ENCODE results near the gene EPB41L1.

EPB41L1 gene

DNA sequence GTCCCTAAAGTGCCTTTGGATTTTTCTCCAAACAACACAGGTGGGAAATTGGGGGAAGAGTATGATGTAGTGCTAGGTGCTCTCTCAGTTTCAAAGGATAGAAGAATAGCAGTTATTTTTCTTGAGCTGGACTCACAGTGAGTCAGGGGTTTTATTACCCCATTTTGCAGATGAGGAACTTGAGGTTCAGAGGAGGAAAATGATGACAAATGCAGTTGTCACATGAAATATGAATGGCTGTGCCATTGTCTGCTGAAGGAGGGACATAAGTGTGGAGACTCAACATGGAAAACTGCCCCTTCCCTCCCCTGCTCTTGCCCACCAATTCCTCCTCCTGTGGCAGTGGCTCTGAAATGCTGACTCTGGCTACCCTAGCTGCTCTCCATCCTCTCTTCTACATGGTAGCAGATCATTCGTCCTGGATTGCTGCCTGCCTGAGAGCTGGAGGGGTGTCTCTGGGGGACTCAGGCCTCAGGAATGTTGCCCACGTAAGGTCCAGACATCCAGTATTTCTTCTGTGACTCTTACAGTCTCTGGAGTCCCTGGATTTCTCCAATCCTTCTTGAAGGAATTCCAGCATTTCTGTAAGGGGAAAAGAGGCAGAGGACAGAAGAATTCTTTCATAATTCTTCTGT lies 37.6 kb upstream of the EPB41L1 start:
- no peak overlapping the region for H2AFZ ChIP-seq (ENCODE audit: low read depth, low read length)
- H3K36me3 ChIP-seq (ENCODE audit: insufficient read depth, low read length) = peaks cover 30% of the 10 kb centered on the region
- H3K4me1 ChIP-seq (ENCODE audit: insufficient read depth, low read length) = no peaks in the 10 kb centered on the region

DNA sequence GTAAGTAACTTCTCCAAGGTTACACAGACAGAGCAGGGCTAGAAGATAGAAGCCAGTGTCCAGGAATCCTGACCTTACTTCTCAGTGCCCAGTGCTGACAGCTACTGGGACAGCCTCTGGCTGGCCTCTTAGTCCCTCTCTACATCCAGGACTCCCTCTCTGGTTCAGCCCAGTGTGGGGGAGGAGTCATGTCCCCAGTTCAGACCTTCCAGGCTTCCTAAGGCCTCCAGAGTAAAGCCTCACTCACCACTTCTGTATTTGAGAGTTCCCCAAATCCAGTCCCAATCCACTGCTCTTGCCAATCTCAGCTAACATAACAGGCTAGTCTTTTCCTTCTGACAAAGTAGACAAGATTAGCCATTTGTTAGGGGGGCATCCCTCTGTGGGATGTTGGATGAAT lies 36.9 kb upstream of the EPB41L1 start:
- no peak overlapping the region for H2AFZ ChIP-seq (ENCODE audit: low read depth, low read length)
- H3K27me3 ChIP-seq (ENCODE audit: insufficient read depth, low read length) = no peaks in the 10 kb centered on the region
- no peak overlapping the region for H3K4me3 ChIP-seq (ENCODE audit: low read length)
- H3K36me3 ChIP-seq (ENCODE audit: insufficient read depth, low read length) = peaks cover 35% of the 10 kb centered on the region
- no peaks in the 10 kb centered on the region for H3K4me1 ChIP-seq (ENCODE audit: insufficient read depth, low read length)
- H3K9me3 ChIP-seq (ENCODE audit: low read length) = no peaks in the 10 kb centered on the region

More for the DNA sequence above, 37.6 kb upstream of the EPB41L1 start:
- H3K27me3 ChIP-seq (ENCODE audit: insufficient read depth, low read length) = no peaks in the 10 kb centered on the region
- H3K9me3 ChIP-seq (ENCODE audit: low read length) = no peaks in the 10 kb centered on the region
- no peak overlapping the region for H3K4me3 ChIP-seq (ENCODE audit: low read length)

DNA sequence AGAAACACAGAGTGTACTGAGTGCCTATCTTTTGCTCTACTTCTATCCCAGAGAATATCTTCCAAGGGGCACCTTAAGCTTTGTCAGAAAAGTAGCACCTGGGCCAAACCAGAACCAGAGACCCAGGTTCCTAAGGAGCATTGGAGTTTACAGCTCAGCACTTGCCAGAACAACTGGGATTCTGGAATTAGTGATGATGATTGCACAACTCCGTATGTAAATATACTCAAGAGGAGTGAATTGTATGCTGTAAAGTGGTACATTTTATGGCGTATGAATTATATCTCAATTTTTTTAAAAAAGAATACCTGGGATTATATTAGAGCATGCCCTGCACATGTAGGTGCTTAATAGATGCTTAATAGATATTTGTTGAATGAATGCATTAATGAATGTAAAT lies 36.2 kb upstream of the EPB41L1 start:
- Histone ChIP-seq H3K36me3 (ENCODE audit: insufficient read depth, low read length) (peaks cover 38% of the 10 kb centered on the region), H3K4me1 (ENCODE audit: insufficient read depth, low read length) (no peaks in the 10 kb centered on the region), H2AFZ (ENCODE audit: low read depth, low read length) (no peak overlapping the region), H3K27me3 (ENCODE audit: insufficient read depth, low read length) (no peaks in the 10 kb centered on the region), H3K4me3 (ENCODE audit: low read length) (no peak overlapping the region), H3K9me3 (ENCODE audit: low read length) (no peaks in the 10 kb centered on the region)

DNA sequence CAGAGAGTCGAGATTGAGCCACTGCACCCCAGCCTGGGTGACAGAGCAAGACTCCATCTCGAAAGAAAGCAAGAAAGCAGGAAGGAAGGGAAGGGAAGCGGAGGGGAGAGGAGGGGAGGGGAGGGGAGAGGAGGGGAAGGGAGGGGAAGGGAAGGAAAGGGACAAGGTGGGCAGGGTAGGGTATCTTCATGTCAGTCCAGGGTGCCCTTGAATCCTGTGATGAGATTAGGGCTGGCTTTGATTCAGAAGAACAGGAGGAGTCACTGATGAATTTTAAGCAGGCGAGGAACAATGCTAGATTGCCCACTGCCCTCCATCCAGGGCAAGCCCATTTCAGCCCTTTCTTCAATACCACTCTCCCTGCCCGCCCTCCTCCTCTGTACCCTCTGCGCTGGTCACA lies 35.0 kb upstream of the EPB41L1 start:
- Histone ChIP-seq H3K9me3 (ENCODE audit: low read length) (no peaks in the 10 kb centered on the region), H3K36me3 (ENCODE audit: insufficient read depth, low read length) (peaks cover 37% of the 10 kb centered on the region), H3K27me3 (ENCODE audit: insufficient read depth, low read length) (no peaks in the 10 kb centered on the region), H2AFZ (ENCODE audit: low read depth, low read length) (no peak overlapping the region), H3K4me1 (ENCODE audit: insufficient read depth, low read length) (no peaks in the 10 kb centered on the region), H3K4me3 (ENCODE audit: low read length) (no peak overlapping the region)

- Histone ChIP-seq H2AFZ (ENCODE audit: low read depth, low read length) (no peak overlapping the region), H3K9me3 (ENCODE audit: low read length) (no peaks in the 10 kb centered on the region), H3K27me3 (ENCODE audit: insufficient read depth, low read length) (no peaks in the 10 kb centered on the region), H3K4me3 (ENCODE audit: low read length) (no peak overlapping the region), H3K4me1 (ENCODE audit: insufficient read depth, low read length) (no peaks in the 10 kb centered on the region), H3K36me3 (ENCODE audit: insufficient read depth, low read length) (peaks cover 35% of the 10 kb centered on the region)
Observed at GRCh38 chr20:36120241-36120640, 34.3 kb upstream of the EPB41L1 start.

DNA sequence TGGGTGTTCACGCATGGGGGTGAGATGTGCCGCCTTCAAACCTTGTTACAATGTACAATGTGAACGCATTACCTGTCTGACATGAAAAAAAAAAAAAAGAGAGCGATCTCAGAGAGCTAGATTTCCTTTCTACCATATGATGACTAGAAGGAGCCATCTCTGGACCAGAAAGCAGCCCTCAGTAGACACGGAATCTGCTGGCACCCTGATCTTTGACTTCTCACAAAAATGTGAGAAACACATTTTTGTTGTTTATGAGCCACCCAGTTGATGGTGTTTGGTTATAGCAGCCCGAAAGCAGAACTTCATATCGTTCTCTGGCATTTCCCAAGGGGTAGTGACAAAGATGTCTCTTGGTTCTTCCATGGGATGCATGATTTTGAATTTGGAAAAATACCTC lies 33.5 kb upstream of the EPB41L1 start:
- no peak overlapping the region for H2AFZ ChIP-seq (ENCODE audit: low read depth, low read length)
- no peaks in the 10 kb centered on the region for H3K4me1 ChIP-seq (ENCODE audit: insufficient read depth, low read length)
- H3K9me3 ChIP-seq (ENCODE audit: low read length) = no peaks in the 10 kb centered on the region

DNA sequence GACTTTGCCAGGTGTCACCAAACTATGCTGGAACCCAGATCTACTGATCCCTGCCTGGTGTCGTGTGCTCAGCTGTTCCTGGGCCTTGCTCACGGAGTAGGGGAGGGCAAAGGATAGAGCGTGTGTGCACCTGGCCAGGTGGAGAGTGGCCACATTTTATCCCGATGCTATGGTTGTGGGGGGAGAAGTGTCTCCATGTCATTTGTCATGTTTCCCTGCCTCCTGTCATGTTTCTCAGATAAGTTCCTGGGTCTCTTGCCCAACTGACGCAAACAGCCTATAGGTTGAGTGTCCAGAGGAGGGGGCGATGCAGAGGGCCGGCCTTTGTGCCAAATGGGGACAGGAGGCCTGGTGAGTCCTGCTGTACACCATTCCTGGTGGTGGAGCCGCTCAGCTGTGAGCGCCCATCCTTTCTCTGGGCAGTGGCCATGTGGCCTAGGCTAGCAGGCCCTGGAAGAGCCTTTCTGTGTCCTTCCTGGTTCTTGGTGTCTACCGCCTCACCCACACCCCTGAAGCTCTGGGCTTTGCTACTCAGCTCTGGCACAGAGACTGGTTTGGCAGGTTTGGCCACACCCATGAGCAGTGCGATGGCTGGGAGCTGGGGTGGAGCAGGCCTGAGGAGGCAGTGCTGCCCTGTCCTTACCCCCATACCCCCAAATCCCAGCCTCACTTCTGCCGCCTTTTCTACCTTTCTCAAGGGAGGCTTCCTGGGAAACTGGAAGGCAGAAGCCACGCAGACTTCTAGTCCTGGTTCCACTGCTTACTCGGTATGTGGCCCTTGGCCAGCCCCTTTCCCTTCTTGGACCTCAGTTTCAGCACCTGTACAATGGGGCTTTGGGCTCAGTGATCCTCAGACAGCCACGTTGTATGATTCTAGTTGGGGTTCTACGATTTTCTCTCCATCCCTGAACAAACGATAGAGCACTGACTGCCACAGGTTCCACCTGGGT lies 32.3 kb upstream of the EPB41L1 start:
- Histone ChIP-seq H2AFZ (ENCODE audit: low read depth, low read length) (no peak overlapping the region), H3K9me3 (ENCODE audit: low read length) (no peaks in the 10 kb centered on the region), H3K27me3 (ENCODE audit: insufficient read depth, low read length) (no peaks in the 10 kb centered on the region), H3K4me1 (ENCODE audit: insufficient read depth, low read length) (peaks cover 8% of the 10 kb centered on the region), H3K4me3 (ENCODE audit: low read length) (no peak overlapping the region), H3K36me3 (ENCODE audit: insufficient read depth, low read length) (peaks cover 34% of the 10 kb centered on the region)

More for the DNA sequence above, 33.5 kb upstream of the EPB41L1 start:
- Histone ChIP-seq H3K4me3 (ENCODE audit: low read length) (no peak overlapping the region), H3K36me3 (ENCODE audit: insufficient read depth, low read length) (peaks cover 35% of the 10 kb centered on the region), H3K27me3 (ENCODE audit: insufficient read depth, low read length) (no peaks in the 10 kb centered on the region)

DNA sequence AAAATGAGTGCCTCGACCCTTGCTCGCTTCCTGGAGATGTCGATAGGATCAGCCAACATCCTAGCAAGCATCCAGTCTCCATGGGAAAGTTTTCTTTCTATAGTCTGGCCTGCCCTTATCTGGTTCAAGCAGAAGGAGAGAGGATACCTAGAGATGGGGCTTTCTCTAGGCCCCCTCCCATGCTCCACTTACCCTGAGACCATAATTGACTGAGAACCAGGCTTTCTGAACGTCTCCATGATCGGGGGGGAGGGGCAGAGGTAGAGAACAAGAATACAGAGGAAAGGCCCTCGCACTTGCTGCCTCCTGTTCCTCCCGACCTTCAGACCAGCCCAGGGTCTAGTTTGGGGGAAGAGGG lies 31.6 kb upstream of the EPB41L1 start:
- no peaks in the 10 kb centered on the region for H3K9me3 ChIP-seq (ENCODE audit: low read length)
- H3K27me3 ChIP-seq (ENCODE audit: insufficient read depth, low read length) = no peaks in the 10 kb centered on the region
- no peak overlapping the region for H2AFZ ChIP-seq (ENCODE audit: low read depth, low read length)
- H3K36me3 ChIP-seq (ENCODE audit: insufficient read depth, low read length) = peaks cover 28% of the 10 kb centered on the region
- peaks cover 13% of the 10 kb centered on the region for H3K4me1 ChIP-seq (ENCODE audit: insufficient read depth, low read length)
- H3K4me3 ChIP-seq (ENCODE audit: low read length) = no peak overlapping the region

- Histone ChIP-seq H3K4me3 (ENCODE audit: low read length) (no peak overlapping the region), H3K9me3 (ENCODE audit: low read length) (no peaks in the 10 kb centered on the region), H3K27me3 (ENCODE audit: insufficient read depth, low read length) (no peaks in the 10 kb centered on the region), H2AFZ (ENCODE audit: low read depth, low read length) (no peak overlapping the region), H3K4me1 (ENCODE audit: insufficient read depth, low read length) (peaks cover 19% of the 10 kb centered on the region), H3K36me3 (ENCODE audit: insufficient read depth, low read length) (peaks cover 28% of the 10 kb centered on the region)
Observed at GRCh38 chr20:36125097-36125496, 29.4 kb upstream of the EPB41L1 start.

GRCh38 chr20:36126836-36127527 lies 27.6 kb upstream of the EPB41L1 start:
- no peaks in the 10 kb centered on the region for H3K9me3 ChIP-seq (ENCODE audit: low read length)
- peaks cover 19% of the 10 kb centered on the region for H3K4me1 ChIP-seq (ENCODE audit: insufficient read depth, low read length)
- no peaks in the 10 kb centered on the region for H3K27me3 ChIP-seq (ENCODE audit: insufficient read depth, low read length)
- H2AFZ ChIP-seq (ENCODE audit: low read depth, low read length) = no peak overlapping the region
- H3K36me3 ChIP-seq (ENCODE audit: insufficient read depth, low read length) = peaks cover 27% of the 10 kb centered on the region
- no peak overlapping the region for H3K4me3 ChIP-seq (ENCODE audit: low read length)

DNA sequence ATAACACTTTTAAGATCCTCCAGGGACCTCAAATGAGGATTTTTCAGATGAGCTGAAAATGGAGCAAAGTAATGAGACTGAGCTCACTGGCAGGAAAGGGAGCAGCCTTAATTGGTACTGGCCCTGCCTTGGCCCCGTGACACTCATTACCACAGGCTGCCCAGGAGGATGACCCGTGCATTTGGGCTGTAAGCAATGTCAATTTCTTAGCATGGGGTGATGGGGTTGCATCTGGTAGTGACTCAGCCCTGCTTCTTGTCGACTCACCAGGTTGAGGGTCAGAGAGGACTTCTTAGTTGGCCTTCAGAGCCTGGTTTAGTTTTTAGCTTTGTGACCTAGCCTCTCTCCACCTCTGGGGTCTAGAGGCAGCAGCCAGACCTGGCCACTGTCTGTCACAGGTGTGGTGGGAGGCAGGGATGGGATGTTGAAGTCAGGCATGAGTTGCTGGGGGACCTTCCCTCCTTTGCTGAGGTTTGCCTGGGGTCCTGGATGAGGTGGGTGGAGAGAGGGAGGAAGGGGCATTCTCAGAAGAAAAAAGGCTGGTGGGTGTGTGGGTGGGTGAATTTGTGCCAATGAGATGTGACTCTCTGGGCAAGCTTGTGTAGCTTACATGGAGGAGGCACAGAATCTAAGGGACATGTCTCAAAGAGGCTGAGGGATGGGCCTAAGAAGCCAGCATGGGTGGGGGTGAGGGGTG lies 25.9 kb upstream of the EPB41L1 start:
- Histone ChIP-seq H3K9me3 (ENCODE audit: low read length) (no peaks in the 10 kb centered on the region), H3K27me3 (ENCODE audit: insufficient read depth, low read length) (no peaks in the 10 kb centered on the region), H2AFZ (ENCODE audit: low read depth, low read length) (no peak overlapping the region), H3K4me1 (ENCODE audit: insufficient read depth, low read length) (peaks cover 19% of the 10 kb centered on the region), H3K36me3 (ENCODE audit: insufficient read depth, low read length) (peaks cover 17% of the 10 kb centered on the region), H3K4me3 (ENCODE audit: low read length) (no peak overlapping the region)

DNA sequence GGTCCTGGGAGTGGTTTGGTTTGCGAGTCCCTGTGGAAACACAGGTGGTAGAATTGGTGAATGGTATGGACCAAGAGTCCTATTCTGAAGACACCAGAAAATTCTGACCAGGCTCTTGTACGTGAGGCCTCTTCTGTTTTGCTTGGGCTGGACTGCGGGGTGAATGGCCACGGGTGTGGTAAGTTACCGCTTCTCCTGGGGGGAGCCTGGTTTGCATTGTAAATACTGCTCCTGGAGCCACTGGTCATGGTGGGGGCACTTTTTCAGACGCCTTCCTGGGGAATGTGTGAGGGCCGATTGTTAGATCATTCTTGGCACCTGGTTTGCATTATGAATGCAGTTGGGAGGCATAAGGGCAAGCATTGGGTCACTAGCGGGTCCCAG lies 25.4 kb upstream of the EPB41L1 start:
- Histone ChIP-seq H3K36me3 (ENCODE audit: insufficient read depth, low read length) (peaks cover 17% of the 10 kb centered on the region), H3K9me3 (ENCODE audit: low read length) (no peaks in the 10 kb centered on the region), H3K4me3 (ENCODE audit: low read length) (no peak overlapping the region), H3K27me3 (ENCODE audit: insufficient read depth, low read length) (no peaks in the 10 kb centered on the region), H3K4me1 (ENCODE audit: insufficient read depth, low read length) (peaks cover 19% of the 10 kb centered on the region), H2AFZ (ENCODE audit: low read depth, low read length) (no peak overlapping the region)

DNA sequence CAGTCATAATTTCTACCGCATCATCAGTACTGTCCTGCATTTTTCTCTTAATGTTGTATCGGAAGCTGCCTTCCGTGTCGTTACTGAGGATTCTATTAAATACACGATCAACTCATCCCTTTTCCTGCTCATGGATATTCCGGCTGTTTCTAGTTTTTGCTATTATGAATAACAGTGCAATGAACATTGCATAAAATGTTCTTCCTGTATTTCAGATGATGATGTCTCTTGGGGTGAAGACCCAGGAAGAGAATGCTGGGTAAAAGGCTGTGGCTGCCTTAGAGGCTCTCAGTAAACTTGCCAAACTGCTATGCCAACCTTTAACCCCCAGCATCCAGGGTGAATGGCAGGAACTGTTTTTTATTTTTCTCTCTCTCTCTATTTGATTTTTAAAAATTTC lies 24.1 kb upstream of the EPB41L1 start:
- Histone ChIP-seq H2AFZ (ENCODE audit: low read depth, low read length) (no peak overlapping the region), H3K4me3 (ENCODE audit: low read length) (no peak overlapping the region), H3K9me3 (ENCODE audit: low read length) (no peaks in the 10 kb centered on the region), H3K4me1 (ENCODE audit: insufficient read depth, low read length) (peaks cover 19% of the 10 kb centered on the region), H3K27me3 (ENCODE audit: insufficient read depth, low read length) (no peaks in the 10 kb centered on the region), H3K36me3 (ENCODE audit: insufficient read depth, low read length) (peaks cover 22% of the 10 kb centered on the region)

Data from neuron (in vitro differentiated cells).